RWPE2 (cell line): Measurements from ENCODE around the gene OPRD1.
"Not testable (repeated sequence)": the region's sequence is repeated elsewhere in the genome, so short reads cannot be mapped to it uniquely, and the experiment has no call there.

Source experiments
- ATAC-seq: fragments of 200-7000 bp; cut with Tn5 transposase; 3 replicates; pipeline ENCODE4 v1.9.1; 2021; ENCODE audit warnings: low read depth
- DNase-seq: peaks from one replicate; pipeline ENCODE4 v3.0.0-alpha.2; 2020; ENCODE audit warnings: low spot score
- H3K27ac ChIP-seq: fragments of 450-650 bp; 2 replicates; pipeline ENCODE4 v1.5.1; 2017; ENCODE audit warnings: mild to moderate bottlenecking; ENCODE audit not compliant: poor library complexity, severe bottlenecking
- H3K27me3 ChIP-seq: fragments of 250-450 bp; sonication (Bioruptor Pico); 2 replicates; pipeline ENCODE4 v1.5.1; 2021; ENCODE audit warnings: mild to moderate bottlenecking, moderate library complexity; ENCODE audit not compliant: insufficient read depth, poor library complexity, severe bottlenecking
- H3K36me3 ChIP-seq: fragments of 250-450 bp; sonication (Bioruptor Pico); 2 replicates; pipeline ENCODE4 v1.5.1; 2020; ENCODE audit warnings: low read depth, mild to moderate bottlenecking, moderate library complexity
- H3K4me1 ChIP-seq: fragments of 250-450 bp; sonication (Bioruptor Pico); 2 replicates; pipeline ENCODE4 v1.5.1; 2021; ENCODE audit warnings: mild to moderate bottlenecking, moderate library complexity; ENCODE audit not compliant: insufficient read depth, poor library complexity, severe bottlenecking
- H3K4me3 ChIP-seq: fragments of 250-450 bp; sonication (Bioruptor Pico); 2 replicates; pipeline ENCODE4 v1.5.1; 2021; ENCODE audit warnings: mild to moderate bottlenecking, moderate library complexity; ENCODE audit not compliant: severe bottlenecking
- H3K9me3 ChIP-seq: fragments of 250-450 bp; sonication (Bioruptor Pico); 2 replicates; pipeline ENCODE4 v1.5.1; 2021; ENCODE audit warnings: mild to moderate bottlenecking, moderate library complexity; ENCODE audit not compliant: severe bottlenecking
- CTCF ChIP-seq: fragments of 450-650 bp; IDR thresholded peaks from one replicate; pipeline ENCODE4 v1.5.1; 2017; ENCODE audit warnings: mild to moderate bottlenecking, moderate library complexity; ENCODE audit not compliant: poor library complexity, severe bottlenecking

Gene OPRD1

GRCh38 chr1:28782011-28782410, 30.0 kb upstream of the OPRD1 start:
- DNase-seq: no peak
- no peak for ATAC-seq

GRCh38 chr1:28783363-28783762, 28.6 kb upstream of the OPRD1 start:
- Histone ChIP-seq H3K36me3 (no peaks in the 10 kb centered on the region), H3K4me1 (no peaks in the 10 kb centered on the region), H3K27me3 (no peaks in the 10 kb centered on the region), H3K4me3 (no peak overlapping the region), H3K27ac (no peak overlapping the region), H3K9me3 (no peaks in the 10 kb centered on the region)
- DNase-seq (no peak), ATAC-seq (no peak)
- no peak for TF ChIP-seq CTCF

More at GRCh38 chr1:28782011-28782410, 30.0 kb upstream of the OPRD1 start:
- Histone ChIP-seq H3K36me3 (no peaks in the 10 kb centered on the region), H3K4me1 (no peaks in the 10 kb centered on the region), H3K9me3 (no peaks in the 10 kb centered on the region), H3K27ac (no peak overlapping the region), H3K4me3 (no peak overlapping the region), H3K27me3 (no peaks in the 10 kb centered on the region)
- TF ChIP-seq CTCF: no peak

DNA sequence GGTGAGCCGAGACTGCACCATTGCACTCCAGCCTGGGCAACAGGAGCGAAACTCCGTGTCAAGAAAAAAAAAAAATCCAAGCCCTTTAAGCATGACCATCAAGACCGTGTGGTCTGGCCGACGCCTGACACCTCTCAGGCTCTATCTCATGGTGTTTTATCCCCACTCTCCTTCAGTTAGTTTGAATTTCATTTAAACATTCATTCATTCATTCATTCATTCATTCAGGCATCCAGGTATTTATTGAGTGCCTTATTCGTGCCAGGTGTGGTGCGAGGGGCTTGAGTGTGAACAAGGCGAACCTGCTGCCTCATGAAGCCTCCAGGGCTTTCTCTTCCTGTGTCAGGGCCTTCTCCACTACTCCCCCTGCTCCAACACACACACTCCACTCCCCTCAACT, 22.6 kb upstream of the OPRD1 start:
- Histone ChIP-seq H3K4me1 (no peaks in the 10 kb centered on the region), H3K36me3 (no peaks in the 10 kb centered on the region), H3K27ac (no peak overlapping the region), H3K9me3 (no peaks in the 10 kb centered on the region), H3K27me3 (no peaks in the 10 kb centered on the region), H3K4me3 (no peak overlapping the region)
- no peak for ATAC-seq
- no peak for TF ChIP-seq CTCF
- DNase-seq: no peak

GRCh38 chr1:28789816-28790215, 22.2 kb upstream of the OPRD1 start:
- Histone ChIP-seq H3K9me3 (no peaks in the 10 kb centered on the region), H3K4me1 (no peaks in the 10 kb centered on the region), H3K27ac (no peak overlapping the region), H3K4me3 (no peak overlapping the region), H3K27me3 (no peaks in the 10 kb centered on the region), H3K36me3 (no peaks in the 10 kb centered on the region)
- DNase-seq (no peak), ATAC-seq (no peak)
- no peak for TF ChIP-seq CTCF

- DNase-seq (no peak), ATAC-seq (no peak)
- no peaks in the 10 kb centered on the region for H3K4me1 ChIP-seq
- H3K4me3 ChIP-seq: no peak overlapping the region
- no peaks in the 10 kb centered on the region for H3K36me3 ChIP-seq
- H3K27me3 ChIP-seq: no peaks in the 10 kb centered on the region
- no peak for TF ChIP-seq CTCF
- H3K9me3 ChIP-seq: no peaks in the 10 kb centered on the region
- no peak overlapping the region for H3K27ac ChIP-seq
These were observed 21.5 kb upstream of the OPRD1 start for GRCh38 chr1:28790377-28791035.

- not testable (repeated sequence) for H3K27ac ChIP-seq, H3K4me1 ChIP-seq, H3K4me3 ChIP-seq, ATAC-seq, H3K36me3 ChIP-seq, H3K9me3 ChIP-seq, H3K27me3 ChIP-seq, DNase-seq
These were observed 20.0 kb upstream of the OPRD1 start for GRCh38 chr1:28791929-28792328.
